ENCODE results near the gene IRX1.

DNA sequence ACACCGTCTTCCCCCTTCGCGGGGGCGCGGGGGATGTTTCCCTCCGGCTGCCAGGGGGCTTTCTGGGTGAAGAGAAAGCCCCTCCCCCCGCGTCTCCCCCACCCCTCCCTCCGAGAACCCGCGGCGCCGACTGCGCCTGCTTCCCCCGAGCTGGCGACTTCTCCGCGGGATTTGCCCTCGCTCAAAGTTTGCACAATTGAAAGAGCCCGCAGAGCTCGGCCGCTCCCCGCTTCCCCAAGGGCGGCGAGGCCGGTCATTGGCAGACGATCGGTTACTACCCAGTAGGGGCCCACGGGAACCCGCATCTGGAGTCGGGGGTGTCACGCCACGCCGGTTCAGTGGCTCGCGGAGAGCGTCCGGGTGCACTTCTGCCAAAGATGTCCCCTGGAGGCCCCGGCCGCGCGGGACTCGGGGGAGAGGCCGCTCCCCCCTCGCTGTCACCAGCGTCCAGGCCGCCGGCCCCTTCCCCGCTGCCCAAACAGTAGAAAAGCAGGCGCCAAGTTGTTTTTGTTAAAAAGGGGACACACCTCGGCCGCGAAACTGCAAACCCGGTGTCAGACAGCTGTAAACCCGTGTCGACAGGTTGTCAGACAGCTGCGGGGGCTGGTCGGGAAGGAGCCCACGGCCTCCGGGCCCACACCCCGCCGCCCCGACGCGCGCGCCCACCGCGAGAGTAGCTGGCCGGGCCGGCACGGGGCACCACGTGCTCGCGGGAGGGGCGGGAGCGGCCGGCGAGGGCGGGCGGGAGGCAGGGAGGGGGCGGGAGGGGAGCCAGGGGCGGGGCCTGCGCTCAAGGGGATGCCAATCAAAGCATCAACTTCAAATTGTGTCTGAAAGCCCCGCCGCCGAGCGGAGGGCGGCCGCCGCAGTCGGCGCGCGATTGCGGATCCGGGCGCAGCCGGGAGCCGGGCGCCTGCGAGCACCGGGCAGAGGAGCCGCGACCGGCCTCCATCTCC, at the start of gene IRX1:
- TF ChIP-seq, protein P1, sequence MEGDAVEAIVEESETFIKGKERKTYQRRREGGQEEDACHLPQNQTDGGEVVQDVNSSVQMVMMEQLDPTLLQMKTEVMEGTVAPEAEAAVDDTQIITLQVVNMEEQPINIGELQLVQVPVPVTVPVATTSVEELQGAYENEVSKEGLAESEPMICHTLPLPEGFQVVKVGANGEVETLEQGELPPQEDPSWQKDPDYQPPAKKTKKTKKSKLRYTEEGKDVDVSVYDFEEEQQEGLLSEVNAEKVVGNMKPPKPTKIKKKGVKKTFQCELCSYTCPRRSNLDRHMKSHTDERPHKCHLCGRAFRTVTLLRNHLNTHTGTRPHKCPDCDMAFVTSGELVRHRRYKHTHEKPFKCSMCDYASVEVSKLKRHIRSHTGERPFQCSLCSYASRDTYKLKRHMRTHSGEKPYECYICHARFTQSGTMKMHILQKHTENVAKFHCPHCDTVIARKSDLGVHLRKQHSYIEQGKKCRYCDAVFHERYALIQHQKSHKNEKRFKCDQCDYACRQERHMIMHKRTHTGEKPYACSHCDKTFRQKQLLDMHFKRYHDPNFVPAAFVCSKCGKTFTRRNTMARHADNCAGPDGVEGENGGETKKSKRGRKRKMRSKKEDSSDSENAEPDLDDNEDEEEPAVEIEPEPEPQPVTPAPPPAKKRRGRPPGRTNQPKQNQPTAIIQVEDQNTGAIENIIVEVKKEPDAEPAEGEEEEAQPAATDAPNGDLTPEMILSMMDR (IDR thresholded peaks at IDR 0.05) = no peak
- TF ChIP-seq EZH2 (IDR thresholded peaks at IDR 0.05; ENCODE audit: borderline replicate concordance, insufficient read depth, low read depth, low read length, poor library complexity, severe bottlenecking) = no peak
